ENCODE data around the gene SPDYE6. TPM values are rescaled to one million over a fixed set of nuclear protein-coding genes. Genes with fewer than 3 reads are reported as not detected.

SPDYE6 gene
- total and polyA plus RNA-seq, 2 experiments from 2014 or later, result not detected

GRCh38 chr7:102398543-102398942 lies 42.3 kb upstream of the SPDYE6 start:
- Mint-ChIP-seq H3K27ac (no peak overlapping the region), H3K4me3 (no peak overlapping the region), H3K4me1 (peaks cover 12% of the 10 kb centered on the region), H3K36me3 (ENCODE audit: low read depth) (peaks cover 60% of the 10 kb centered on the region), H3K9me3 (no peaks in the 10 kb centered on the region), H3K27me3 (ENCODE audit: insufficient read depth, low read depth, poor library complexity) (peaks cover 22% of the 10 kb centered on the region)
- Histone ChIP-seq H3K9me2 (ENCODE audit: insufficient read depth) (no peaks in the 10 kb centered on the region), H3F3A (replicated peaks; ENCODE audit: low read depth) (peaks cover 28% of the 10 kb centered on the region), H4K20me1 (replicated peaks; ENCODE audit: insufficient read depth) (no peaks in the 10 kb centered on the region; the same call in none of the 2 replicates), H2AFZ (no peak overlapping the region), H3K27ac (ENCODE audit: low read depth) (no peak overlapping the region), H3K4me2 (no peak overlapping the region), H3K4me1 (ENCODE audit: insufficient read depth) (no peaks in the 10 kb centered on the region; the same call in none of the 2 replicates), H3K79me2 (replicated peaks; ENCODE audit: insufficient read depth) (peaks cover 23% of the 10 kb centered on the region), H3K27me3 (ENCODE audit: insufficient read depth) (no peaks in the 10 kb centered on the region), H3K4me3 (no peak overlapping the region), H3K36me3 (ENCODE audit: insufficient read depth) (peaks cover 17% of the 10 kb centered on the region; the same call in 1 of the 2 replicates)
- DNase-seq (ENCODE audit: low spot score), result no peak
- ATAC-seq, result no peak
- TF ChIP-seq CREB1 (CRISPR knock-in tag; IDR thresholded peaks at IDR 0.05; ENCODE audit: low read depth) (no peak), ETS1 (IDR thresholded peaks at IDR 0.05) (no peak), CTCF (conservative IDR thresholded peaks at IDR 0.05; ENCODE audit: low read depth in 2 of 2) (no peak), POLR2AphosphoS5 (IDR thresholded peaks at IDR 0.05; ENCODE audit: low read depth) (no peak), EZH2 (IDR thresholded peaks at IDR 0.05; ENCODE audit: low read depth, unreplicated experiment) (no peak), EZH2phosphoT487 (IDR thresholded peaks at IDR 0.05; ENCODE audit: unreplicated experiment) (no peak), ZNF331 (CRISPR knock-in tag; IDR thresholded peaks at IDR 0.05; ENCODE audit: low read depth) (no peak), REST (IDR thresholded peaks at IDR 0.05; ENCODE audit: unreplicated experiment) (no peak), ZNF114 (CRISPR knock-in tag; IDR thresholded peaks at IDR 0.05) (no peak), STAT1 (IDR thresholded peaks at IDR 0.05; ENCODE audit: unreplicated experiment) (no peak), NANOG (IDR thresholded peaks at IDR 0.05; ENCODE audit: borderline replicate concordance) (no peak), ZNF462 (CRISPR knock-in tag; IDR thresholded peaks at IDR 0.05) (no peak), JUNB (IDR thresholded peaks at IDR 0.05; ENCODE audit: unreplicated experiment) (no peak)

Measured in GM23338 (cell line).